Esophagus squamous epithelium (tissue), 5 donors: Measurements from ENCODE around the gene PYROXD2. TPM values are rescaled to one million over a fixed set of nuclear protein-coding genes. Genes with fewer than 3 reads are reported as not detected.

Experiments used
- DNase-seq: peaks from one replicate; lab custom pipeline; 2025; lab: John Stamatoyannopoulos, UW
- H3K27ac ChIP-seq, 4 donors: fragments of 200-600 bp; sonication (generic); one replicate each; pipeline ENCODE4 v1.5.1; 2016 to 2019; ENCODE audit warnings: mild to moderate bottlenecking in 1 of 4
- H3K27me3 ChIP-seq, 4 donors: fragments of 200-600 bp; sonication (generic); 1 replicate in 3 of 4; 2 replicates in 1 of 4; pipeline versions ENCODE4 v1.5.1 to v1.6.0; 2017 to 2021; ENCODE audit warnings: antibody characterized with exemption in 1 of 4
- H3K36me3 ChIP-seq, 3 donors: fragments of 200-600 bp; sonication (generic); one replicate each; pipeline ENCODE4 v1.5.1; 2016 to 2019
- H3K4me1 ChIP-seq, 3 donors: fragments of 200-600 bp; sonication (generic); one replicate each; pipeline ENCODE4 v1.5.1; 2017 to 2019
- H3K4me3 ChIP-seq, 4 donors: fragments of 200-600 bp; sonication (generic); 1 replicate in 3 of 4; 2 replicates in 1 of 4; pipeline ENCODE4 v1.5.1; 2016 to 2019; ENCODE audit warnings: mild to moderate bottlenecking in 2 of 4, moderate library complexity in 1 of 4
- H3K9me3 ChIP-seq, 3 donors: fragments of 200-600 bp; sonication (generic); one replicate each; pipeline ENCODE4 v1.5.1; 2016 to 2019
- POLR2A ChIP-seq, 4 donors: fragments of 450-650 bp; IDR thresholded peaks; one replicate each; pipeline ENCODE4 v1.6.1; 2017; ENCODE audit warnings: antibody characterized with exemption in 4 of 4, mild to moderate bottlenecking in 4 of 4, moderate library complexity in 3 of 4
- WGBS, 2 donors: methylation state at CpG; one replicate each; pipeline ENCODE4 v1.1.5; 2018; 5-methylcytosine and 5-hydroxymethylcytosine counted together
- intact Hi-C: fragments of 100-400 bp; cut with DNase I; formaldehyde crosslinking; loops from one replicate; pipeline ENCODE4 v1.15.0; 2022
- total RNA-seq, 4 donors: library from RNA; depleted of rRNA; stranded (reverse); fragments of >200 nt; gene quantifications; one replicate each; pipeline ENCODE4 v1.1.0, GENCODE V29; 2016
- TF ChIP-seq, protein P1 (sequence below), 6 experiments: fragments of 450-650 bp in 4 of 6; fragments of 200-600 bp in 2 of 6; sonication (generic) in 2 of 6; IDR thresholded peaks; one replicate each; pipeline ENCODE4 v1.5.1; 2016 to 2019; ENCODE audit warnings: antibody characterized with exemption in 6 of 6, mild to moderate bottlenecking in 4 of 6, moderate library complexity in 4 of 6
- donor health status: DM: yes; HTN: yes; CAD: no.

Gene PYROXD2
- total RNA-seq, 4 donors from 2014 or later: 1.6 to 7.7 (median 3.9) TPM

DNA sequence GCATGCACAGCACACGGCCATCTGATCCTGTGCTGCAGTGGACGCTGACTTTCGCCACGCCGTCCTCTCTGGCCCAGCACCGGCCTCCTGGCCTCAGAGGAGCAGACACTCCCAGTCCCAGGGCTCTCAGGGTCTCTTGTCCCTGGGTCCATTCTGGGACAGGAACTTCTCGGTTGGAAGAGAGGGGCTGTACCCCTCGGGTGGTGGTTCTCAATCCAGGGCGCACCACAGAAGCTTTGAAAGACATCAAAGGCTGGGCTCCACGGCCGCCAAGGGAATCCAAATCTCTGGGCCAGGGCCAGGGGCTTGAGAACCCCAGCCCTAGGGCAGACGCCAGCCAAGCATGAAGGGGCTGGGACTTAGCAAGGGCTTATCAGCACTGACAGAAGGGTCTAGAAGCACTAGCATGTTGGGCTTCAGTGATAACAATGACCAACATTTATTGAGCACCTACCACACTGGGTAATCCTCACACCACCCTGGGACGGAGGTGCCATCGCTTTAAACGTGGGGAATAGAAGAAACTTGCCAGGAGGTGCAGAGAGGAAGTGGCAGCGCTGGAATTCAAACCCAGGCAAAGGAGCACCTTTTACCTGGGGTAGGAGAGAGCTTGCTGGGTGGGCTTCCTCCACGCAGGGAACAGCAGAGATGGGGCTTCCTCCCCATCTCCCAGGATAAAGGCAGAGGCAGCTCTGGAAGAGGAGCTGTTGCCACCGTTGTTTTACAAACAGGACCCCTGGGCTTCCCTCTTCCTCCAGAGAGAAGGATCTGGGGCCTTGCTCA is 1.8 kb upstream of the PYROXD2 start:
- TF ChIP-seq, protein P1, sequence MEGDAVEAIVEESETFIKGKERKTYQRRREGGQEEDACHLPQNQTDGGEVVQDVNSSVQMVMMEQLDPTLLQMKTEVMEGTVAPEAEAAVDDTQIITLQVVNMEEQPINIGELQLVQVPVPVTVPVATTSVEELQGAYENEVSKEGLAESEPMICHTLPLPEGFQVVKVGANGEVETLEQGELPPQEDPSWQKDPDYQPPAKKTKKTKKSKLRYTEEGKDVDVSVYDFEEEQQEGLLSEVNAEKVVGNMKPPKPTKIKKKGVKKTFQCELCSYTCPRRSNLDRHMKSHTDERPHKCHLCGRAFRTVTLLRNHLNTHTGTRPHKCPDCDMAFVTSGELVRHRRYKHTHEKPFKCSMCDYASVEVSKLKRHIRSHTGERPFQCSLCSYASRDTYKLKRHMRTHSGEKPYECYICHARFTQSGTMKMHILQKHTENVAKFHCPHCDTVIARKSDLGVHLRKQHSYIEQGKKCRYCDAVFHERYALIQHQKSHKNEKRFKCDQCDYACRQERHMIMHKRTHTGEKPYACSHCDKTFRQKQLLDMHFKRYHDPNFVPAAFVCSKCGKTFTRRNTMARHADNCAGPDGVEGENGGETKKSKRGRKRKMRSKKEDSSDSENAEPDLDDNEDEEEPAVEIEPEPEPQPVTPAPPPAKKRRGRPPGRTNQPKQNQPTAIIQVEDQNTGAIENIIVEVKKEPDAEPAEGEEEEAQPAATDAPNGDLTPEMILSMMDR (IDR thresholded peaks at IDR 0.05): no peak
- no peak for TF ChIP-seq POLR2A (IDR thresholded peaks at IDR 0.05)
- Histone ChIP-seq H3K27ac (no peak overlapping the region), H3K4me1 (peaks cover 12 to 30% (median 17%) of the 10 kb centered on the region in 3 donors), H3K36me3 (peaks cover 0 to 56% (median 0%) of the 10 kb centered on the region in 3 donors), H3K27me3 (no peaks in the 10 kb centered on the region), H3K9me3 (no peaks in the 10 kb centered on the region), H3K4me3 (no peak overlapping the region)
- intact Hi-C loops: no loop called here
- DNase-seq: no peak
- 75 to 78% methylated on average over 5 to 12 of the region's 18 CpGs for WGBS, 2 donors

DNA sequence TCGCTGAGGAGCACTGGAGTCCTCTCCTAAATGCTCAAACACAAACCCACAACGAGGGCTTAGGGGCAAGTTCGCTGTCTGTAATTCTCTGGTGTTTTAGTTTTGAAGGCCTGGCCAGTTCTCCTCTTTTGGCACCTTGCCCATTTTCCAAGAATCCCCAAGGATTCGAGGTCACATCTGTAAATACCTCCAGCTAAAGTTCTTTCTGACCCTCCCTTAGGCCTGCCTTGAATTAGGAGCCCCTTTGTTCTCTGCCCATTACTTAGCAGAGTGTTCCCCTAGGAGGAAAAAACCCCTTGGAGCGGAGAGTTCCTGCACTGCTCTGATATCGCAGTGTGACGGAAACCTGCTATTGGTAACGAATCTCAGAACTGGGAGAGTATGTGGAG is 743 bp upstream of the PYROXD2 start:
- peaks cover 0 to 45% (median 0%) of the 10 kb centered on the region in 3 donors for H3K36me3 ChIP-seq
- no peak for TF ChIP-seq POLR2A (IDR thresholded peaks at IDR 0.05)
- TF ChIP-seq, protein P1 (IDR thresholded peaks at IDR 0.05): no peak
- H3K4me3 ChIP-seq: no peak overlapping the region
- no peaks in the 10 kb centered on the region for H3K27me3 ChIP-seq
- peak overlapping the region in 3 of 4 donors; percentile 78 to 87 (median 81) for H3K27ac ChIP-seq
- WGBS, 2 donors: 72 to 80% methylated on average over 3 to 8 of the region's 8 CpGs
- intact Hi-C loops: no loop called here
- no peak for DNase-seq
- H3K4me1 ChIP-seq: peaks cover 15 to 41% (median 17%) of the 10 kb centered on the region in 3 donors
- no peaks in the 10 kb centered on the region for H3K9me3 ChIP-seq

DNA sequence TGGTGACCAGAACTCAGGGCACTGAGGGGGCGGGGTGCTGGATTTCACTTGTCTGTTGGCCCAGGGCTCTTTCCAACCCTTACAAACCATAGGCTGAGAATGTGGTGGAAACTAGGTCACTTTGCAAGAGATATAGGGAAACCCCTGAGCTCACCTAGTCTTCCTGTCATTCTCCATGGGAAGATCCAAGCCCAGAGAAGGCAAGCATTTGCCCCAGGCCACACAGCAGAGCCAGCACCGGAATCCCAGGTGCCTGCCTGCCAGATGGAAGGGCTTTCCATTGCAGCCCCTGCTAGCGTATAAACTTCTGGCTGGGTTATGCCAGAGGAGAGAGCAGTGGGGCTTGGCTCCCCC is 427 bp downstream of the PYROXD2 start:
- TF ChIP-seq, protein P1 (IDR thresholded peaks at IDR 0.05): no peak
- no peak for TF ChIP-seq POLR2A (IDR thresholded peaks at IDR 0.05)
- Histone ChIP-seq H3K9me3 (no peaks in the 10 kb centered on the region), H3K36me3 (peaks cover 0 to 33% (median 0%) of the 10 kb centered on the region in 3 donors), H3K4me3 (peak overlapping the region; percentile 22 to 69 (median 52)), H3K27me3 (no peaks in the 10 kb centered on the region), H3K27ac (peak overlapping the region; percentile 60 to 87 (median 80)), H3K4me1 (peaks cover 15 to 41% (median 17%) of the 10 kb centered on the region in 3 donors)
- 44 to 65% methylated on average over 2 to 3 of the region's 3 CpGs for WGBS, 2 donors
- no peak for DNase-seq
- intact Hi-C loops: no loop called here

DNA sequence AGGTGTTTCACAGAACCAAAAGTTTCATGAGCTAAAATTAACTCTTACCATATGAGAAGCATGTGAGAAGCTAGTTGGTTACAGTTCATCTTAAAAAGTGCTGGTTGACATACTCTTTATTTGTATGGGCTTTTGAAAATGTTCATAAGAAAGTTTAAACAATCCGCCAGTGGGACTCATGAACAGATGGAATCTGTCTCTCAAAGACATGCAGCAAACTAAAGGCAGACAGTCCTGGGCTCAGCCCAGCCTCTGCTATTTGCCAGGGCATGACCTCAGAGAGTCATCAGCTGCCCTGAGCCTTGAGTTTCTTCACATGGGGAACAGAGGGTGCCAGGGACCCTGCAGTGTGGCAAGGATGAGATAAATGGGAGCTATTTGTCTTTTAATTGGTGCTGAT is 3.2 kb downstream of the PYROXD2 start:
- no peak for TF ChIP-seq POLR2A (IDR thresholded peaks at IDR 0.05)
- TF ChIP-seq, protein P1 (IDR thresholded peaks at IDR 0.05): no peak
- peaks cover 15 to 41% (median 17%) of the 10 kb centered on the region in 3 donors for H3K4me1 ChIP-seq
- H3K27ac ChIP-seq: no peak overlapping the region
- intact Hi-C loops: no loop called here
- no peak for DNase-seq
- 60 to 86% methylated on average over 1 of the region's 1 CpG for WGBS, 2 donors
- peaks cover 0 to 5% (median 0%) of the 10 kb centered on the region in 3 donors for H3K36me3 ChIP-seq
- no peaks in the 10 kb centered on the region for H3K9me3 ChIP-seq
- no peak overlapping the region for H3K4me3 ChIP-seq
- no peaks in the 10 kb centered on the region for H3K27me3 ChIP-seq

DNA sequence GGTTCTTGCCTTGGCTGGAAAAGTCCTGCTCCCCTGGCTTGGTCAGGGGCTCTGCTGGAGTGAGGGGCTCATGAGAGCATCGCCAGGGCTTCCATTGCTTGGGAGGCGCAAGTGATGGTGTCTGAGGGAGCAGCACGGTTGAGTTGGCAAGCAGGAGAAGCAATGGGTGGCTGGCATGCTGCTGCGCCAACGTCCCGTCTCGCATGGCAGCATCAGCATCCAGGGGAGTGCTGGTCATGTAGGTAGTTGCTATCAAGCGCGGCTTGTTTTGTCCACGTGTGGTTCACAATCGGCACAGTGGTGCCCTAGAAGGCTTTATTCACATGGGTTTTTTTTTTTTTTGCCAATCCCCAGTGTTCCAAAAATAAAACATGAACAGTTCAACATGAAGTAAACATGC is 3.8 kb downstream of the PYROXD2 start:
- no peak for DNase-seq
- Histone ChIP-seq H3K27me3 (no peaks in the 10 kb centered on the region), H3K4me3 (no peak overlapping the region), H3K9me3 (no peaks in the 10 kb centered on the region), H3K27ac (no peak overlapping the region), H3K4me1 (peaks cover 15 to 41% (median 17%) of the 10 kb centered on the region in 3 donors), H3K36me3 (no peaks in the 10 kb centered on the region)
- WGBS, 2 donors: 78 to 82% methylated on average over 10 to 11 of the region's 11 CpGs
- intact Hi-C loops: no loop called here
- no peak for TF ChIP-seq POLR2A (IDR thresholded peaks at IDR 0.05)
- TF ChIP-seq, protein P1 (IDR thresholded peaks at IDR 0.05): no peak
